Gastrocnemius medialis (tissue), 4 donors: ENCODE results near the gene MAN2A1. TPM values are rescaled to one million over a fixed set of nuclear protein-coding genes. Genes with fewer than 3 reads are reported as not detected.

ENCODE experiments used
- ATAC-seq, 2 donors: fragments of 150-250 bp; one replicate each; pipeline ENCODE4 v1.9.1; 2016
- DNase-seq, 2 donors: peaks; one replicate each; pipeline ENCODE4 v3.0.0-alpha.2; 2019
- H3K27ac ChIP-seq, 4 donors: fragments of 200-600 bp; sonication (generic); 1 replicate in 1 of 4; 2 replicates in 3 of 4; pipeline ENCODE4 v1.5.1; 2016 to 2018; ENCODE audit warnings: mild to moderate bottlenecking in 2 of 4, moderate library complexity in 1 of 4
- H3K27me3 ChIP-seq, 3 donors: fragments of 200-600 bp; sonication (generic) in 2 of 3; 1 replicate in 1 of 3; 2 replicates in 2 of 3; pipeline versions ENCODE4 v1.5.1 to v1.6.0; 2016 to 2019; ENCODE audit warnings: mild to moderate bottlenecking in 1 of 3, moderate library complexity in 1 of 3
- H3K36me3 ChIP-seq, 2 donors: fragments of 200-600 bp; sonication (generic) in 1 of 2; one replicate each; pipeline ENCODE4 v1.5.1; 2017 to 2018
- H3K4me1 ChIP-seq, 2 donors: fragments of 200-600 bp; sonication (generic) in 1 of 2; one replicate each; pipeline ENCODE4 v1.5.1; 2016 to 2017; ENCODE audit warnings: mild to moderate bottlenecking in 2 of 2
- H3K4me3 ChIP-seq, 4 donors: fragments of 200-600 bp; sonication (generic) in 3 of 4; 1 replicate in 1 of 4; 2 replicates in 3 of 4; pipeline ENCODE4 v1.5.1; 2016 to 2019; ENCODE audit warnings: mild to moderate bottlenecking in 2 of 4
- H3K9me3 ChIP-seq, 3 donors: fragments of 200-600 bp; sonication (generic) in 2 of 3; 1 replicate in 1 of 3; 2 replicates in 2 of 3; pipeline ENCODE4 v1.5.1; 2016 to 2019
- CTCF ChIP-seq, 5 experiments: fragments of 450-650 bp in 3 of 5; fragments of 200-600 bp in 2 of 5; sonication (generic) in 2 of 5; IDR thresholded peaks in 4 of 5; conservative IDR thresholded peaks in 1 of 5; 1 replicate in 4 of 5; 2 replicates in 1 of 5; pipeline ENCODE4 v1.5.1; 2016 to 2019; ENCODE audit warnings: antibody characterized with exemption in 5 of 5, mild to moderate bottlenecking in 3 of 5, moderate library complexity in 3 of 5
- POLR2A ChIP-seq, 2 donors: fragments of 450-650 bp; IDR thresholded peaks; one replicate each; pipeline ENCODE4 v1.6.1; 2017; ENCODE audit warnings: antibody characterized with exemption in 2 of 2, mild to moderate bottlenecking in 2 of 2, moderate library complexity in 2 of 2
- in situ Hi-C, 4 donors: fragments of 200-750 bp; cut with MboI; loops; one replicate each; pipeline versions ENCODE4 v1.15.0 to v1.8.0; 2017; ENCODE audit warnings: low sequenced_read_pairs in 4 of 4
- intact Hi-C: fragments of 100-400 bp; cut with DNase I; formaldehyde crosslinking; loops from one replicate; pipeline ENCODE4 v1.15.1; 2023; ENCODE audit warnings: low total_unique reads
- total RNA-seq, 4 donors: library from RNA; depleted of rRNA; stranded (reverse); fragments of >200 nt; gene quantifications; one replicate each; pipeline versions ENCODE4 v1.1.0 to v1.2.3, GENCODE V29; 2016

The MAN2A1 gene
- total RNA-seq, 4 donors from 2014 or later = 15.0 to 28.6 (median 19.8) TPM

GRCh38 chr5:109916481-109917153, 226.9 kb downstream of the MAN2A1 start:
- ATAC-seq (no peak), DNase-seq (no peak)
- intact Hi-C loops (no loop called here), in situ Hi-C loops (no loop called here)
- Histone ChIP-seq H3K4me3 (no peak overlapping the region), H3K9me3 (no peaks in the 10 kb centered on the region), H3K27me3 (no peaks in the 10 kb centered on the region), H3K36me3 (no peaks in the 10 kb centered on the region), H3K27ac (no peak overlapping the region), H3K4me1 (no peaks in the 10 kb centered on the region)
- TF ChIP-seq POLR2A (IDR thresholded peaks at IDR 0.05) (no peak), CTCF (IDR thresholded peaks at IDR 0.05 in 4 of 5, conservative IDR thresholded peaks at IDR 0.05 in 1 of 5) (no peak)
